ENCODE data around the gene SLC2A9.

- TF ChIP-seq CTCF (IDR thresholded peaks at IDR 0.05) (no peak), POLR2A (IDR thresholded peaks at IDR 0.05) (no peak)
Observed at GRCh38 chr4:10017037-10017893, 4.0 kb downstream of the SLC2A9 start.
